NB4 (cell line): Measurements from ENCODE around the gene MARCO.

Source experiments
- POLR2A ChIP-seq: IDR thresholded peaks from 2 replicates; pipeline ENCODE4 v1.6.1; 2011; ENCODE audit warnings: mild to moderate bottlenecking; ENCODE audit not compliant: insufficient read length; ENCODE audit errors: extremely low read depth
- TF ChIP-seq, protein P1 (sequence below): IDR thresholded peaks from one replicate; pipeline ENCODE4 v1.5.1; 2012; ENCODE audit warnings: low read depth, low read length
- TF ChIP-seq, protein P2 (sequence below): IDR thresholded peaks from 2 replicates; pipeline ENCODE4 v1.6.1; 2011; ENCODE audit warnings: low read depth, low read length

DNA sequence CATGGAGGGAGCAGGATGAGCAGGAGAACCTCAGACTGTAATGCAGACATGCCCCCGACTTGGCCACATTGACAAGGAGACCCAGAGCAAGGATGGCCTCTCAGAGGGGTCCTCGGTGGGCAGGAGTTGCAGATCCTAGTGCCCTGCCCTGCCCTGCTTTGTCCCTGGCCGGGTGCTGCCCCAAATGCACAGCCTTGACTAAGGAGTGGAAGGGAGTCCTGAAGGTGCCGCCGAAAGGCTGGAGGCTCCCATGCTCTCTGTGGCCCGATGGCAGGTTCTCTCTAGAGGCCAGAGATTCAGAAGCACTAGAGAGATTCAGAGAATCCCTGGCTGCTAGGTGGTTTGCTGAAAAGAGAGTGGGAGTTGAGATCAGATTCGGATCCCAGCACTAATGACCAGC, 64.4 kb downstream of the MARCO start:
- TF ChIP-seq, protein P1, sequence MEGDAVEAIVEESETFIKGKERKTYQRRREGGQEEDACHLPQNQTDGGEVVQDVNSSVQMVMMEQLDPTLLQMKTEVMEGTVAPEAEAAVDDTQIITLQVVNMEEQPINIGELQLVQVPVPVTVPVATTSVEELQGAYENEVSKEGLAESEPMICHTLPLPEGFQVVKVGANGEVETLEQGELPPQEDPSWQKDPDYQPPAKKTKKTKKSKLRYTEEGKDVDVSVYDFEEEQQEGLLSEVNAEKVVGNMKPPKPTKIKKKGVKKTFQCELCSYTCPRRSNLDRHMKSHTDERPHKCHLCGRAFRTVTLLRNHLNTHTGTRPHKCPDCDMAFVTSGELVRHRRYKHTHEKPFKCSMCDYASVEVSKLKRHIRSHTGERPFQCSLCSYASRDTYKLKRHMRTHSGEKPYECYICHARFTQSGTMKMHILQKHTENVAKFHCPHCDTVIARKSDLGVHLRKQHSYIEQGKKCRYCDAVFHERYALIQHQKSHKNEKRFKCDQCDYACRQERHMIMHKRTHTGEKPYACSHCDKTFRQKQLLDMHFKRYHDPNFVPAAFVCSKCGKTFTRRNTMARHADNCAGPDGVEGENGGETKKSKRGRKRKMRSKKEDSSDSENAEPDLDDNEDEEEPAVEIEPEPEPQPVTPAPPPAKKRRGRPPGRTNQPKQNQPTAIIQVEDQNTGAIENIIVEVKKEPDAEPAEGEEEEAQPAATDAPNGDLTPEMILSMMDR: no peak
- TF ChIP-seq, protein P2, sequence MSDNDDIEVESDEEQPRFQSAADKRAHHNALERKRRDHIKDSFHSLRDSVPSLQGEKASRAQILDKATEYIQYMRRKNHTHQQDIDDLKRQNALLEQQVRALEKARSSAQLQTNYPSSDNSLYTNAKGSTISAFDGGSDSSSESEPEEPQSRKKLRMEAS: no peak
- no peak for TF ChIP-seq POLR2A
